ENCODE measurements around the gene POU4F3. TPM values are rescaled to one million over a fixed set of nuclear protein-coding genes. Genes with fewer than 3 reads are reported as not detected.

POU4F3 gene
- total RNA-seq, 1 donor from 2014 or later, result not detected

GRCh38 chr5:146378986-146379385 lies 40.3 kb downstream of the POU4F3 start:
- Histone ChIP-seq H3K36me3 (ENCODE audit: control insufficient read depth in 3 of 3, insufficient read depth in 3 of 3, low read length in 3 of 3) (no peaks in the 10 kb centered on the region), H3K4me1 (ENCODE audit: control insufficient read depth in 3 of 3, insufficient read depth in 3 of 3, low read length in 3 of 3) (no peaks in the 10 kb centered on the region), H3K27me3 (ENCODE audit: control insufficient read depth in 3 of 3, insufficient read depth in 3 of 3, low read length in 3 of 3) (peaks cover 3 to 12% (median 6%) of the 10 kb centered on the region in 3 donors)

GRCh38 chr5:146380714-146381113 lies 42.1 kb downstream of the POU4F3 start:
- H3K27ac ChIP-seq (ENCODE audit: low read depth, low read length), result no peak overlapping the region
- no peaks in the 10 kb centered on the region for H3K4me1 ChIP-seq (ENCODE audit: control insufficient read depth in 3 of 3, insufficient read depth in 3 of 3, low read length in 3 of 3)
- no peaks in the 10 kb centered on the region for H3K9me3 ChIP-seq (ENCODE audit: control insufficient read depth in 3 of 3, low read length in 3 of 3)
- H3K36me3 ChIP-seq (ENCODE audit: control insufficient read depth in 3 of 3, insufficient read depth in 3 of 3, low read length in 3 of 3), result no peaks in the 10 kb centered on the region
- H3K4me3 ChIP-seq (ENCODE audit: low read length in 3 of 3), result no peak overlapping the region
- H3K9ac ChIP-seq (ENCODE audit: low read depth in 1 of 3, low read length in 3 of 3), result no peak overlapping the region
- H3K27me3 ChIP-seq (ENCODE audit: control insufficient read depth in 3 of 3, insufficient read depth in 3 of 3, low read length in 3 of 3), result peaks cover 3 to 12% (median 6%) of the 10 kb centered on the region in 3 donors

More at GRCh38 chr5:146378986-146379385, 40.3 kb downstream of the POU4F3 start:
- Histone ChIP-seq H3K4me3 (ENCODE audit: low read length in 3 of 3) (no peak overlapping the region), H3K9ac (ENCODE audit: low read depth in 1 of 3, low read length in 3 of 3) (no peak overlapping the region), H3K27ac (ENCODE audit: low read depth, low read length) (no peak overlapping the region), H3K9me3 (ENCODE audit: control insufficient read depth in 3 of 3, low read length in 3 of 3) (no peaks in the 10 kb centered on the region)

GRCh38 chr5:146388386-146388785 lies 49.7 kb downstream of the POU4F3 start:
- Histone ChIP-seq H3K4me3 (ENCODE audit: low read length in 3 of 3) (no peak overlapping the region), H3K36me3 (ENCODE audit: control insufficient read depth in 3 of 3, insufficient read depth in 3 of 3, low read length in 3 of 3) (no peaks in the 10 kb centered on the region), H3K27ac (ENCODE audit: low read depth, low read length) (no peak overlapping the region), H3K27me3 (ENCODE audit: control insufficient read depth in 3 of 3, insufficient read depth in 3 of 3, low read length in 3 of 3) (peaks cover 0 to 7% (median 3%) of the 10 kb centered on the region in 3 donors), H3K4me1 (ENCODE audit: control insufficient read depth in 3 of 3, insufficient read depth in 3 of 3, low read length in 3 of 3) (no peaks in the 10 kb centered on the region), H3K9ac (ENCODE audit: low read depth in 1 of 3, low read length in 3 of 3) (no peak overlapping the region), H3K9me3 (ENCODE audit: control insufficient read depth in 3 of 3, low read length in 3 of 3) (no peaks in the 10 kb centered on the region)

GRCh38 chr5:146390469-146390868 lies 51.8 kb downstream of the POU4F3 start:
- H3K9me3 ChIP-seq (ENCODE audit: control insufficient read depth in 3 of 3, low read length in 3 of 3), result no peaks in the 10 kb centered on the region
- no peaks in the 10 kb centered on the region for H3K36me3 ChIP-seq (ENCODE audit: control insufficient read depth in 3 of 3, insufficient read depth in 3 of 3, low read length in 3 of 3)
- H3K9ac ChIP-seq (ENCODE audit: low read depth in 1 of 3, low read length in 3 of 3), result no peak overlapping the region
- H3K27me3 ChIP-seq (ENCODE audit: control insufficient read depth in 3 of 3, insufficient read depth in 3 of 3, low read length in 3 of 3), result peaks cover 0 to 11% (median 8%) of the 10 kb centered on the region in 3 donors
- H3K4me3 ChIP-seq (ENCODE audit: low read length in 3 of 3), result no peak overlapping the region
- no peak overlapping the region for H3K27ac ChIP-seq (ENCODE audit: low read depth, low read length)
- no peaks in the 10 kb centered on the region for H3K4me1 ChIP-seq (ENCODE audit: control insufficient read depth in 3 of 3, insufficient read depth in 3 of 3, low read length in 3 of 3)

Other genes starting within 250 kb of the POU4F3 start
- not detected for gene PLAC8L1, start 233.3 kb upstream of the POU4F3 start, total RNA-seq
- gene LARS1, start 156.2 kb upstream of the POU4F3 start, total RNA-seq, result 120 TPM
- gene RBM27, start 135.2 kb upstream of the POU4F3 start, total RNA-seq, result 25.1 TPM
- 47.5 TPM for gene TCERG1, start 108.5 kb downstream of the POU4F3 start, total RNA-seq
- gene GPR151, start 177.4 kb downstream of the POU4F3 start, total RNA-seq, result not detected